AG10803 (cell line): ENCODE measurements around the gene ADAM12.

Experiments
- DNase-seq: peaks from one replicate; pipeline ENCODE4 v3.0.0; 2010; ENCODE audit warnings: low read depth
- H3K4me3 ChIP-seq: 2 replicates; pipeline ENCODE4 v1.5.1; 2011; ENCODE audit warnings: mild to moderate bottlenecking, low read length, control low read depth
- CTCF ChIP-seq: conservative IDR thresholded peaks from 2 replicates; pipeline ENCODE4 v1.5.1; 2011; ENCODE audit warnings: mild to moderate bottlenecking, low read length, control low read depth, inconsistent platforms

Gene ADAM12

DNA sequence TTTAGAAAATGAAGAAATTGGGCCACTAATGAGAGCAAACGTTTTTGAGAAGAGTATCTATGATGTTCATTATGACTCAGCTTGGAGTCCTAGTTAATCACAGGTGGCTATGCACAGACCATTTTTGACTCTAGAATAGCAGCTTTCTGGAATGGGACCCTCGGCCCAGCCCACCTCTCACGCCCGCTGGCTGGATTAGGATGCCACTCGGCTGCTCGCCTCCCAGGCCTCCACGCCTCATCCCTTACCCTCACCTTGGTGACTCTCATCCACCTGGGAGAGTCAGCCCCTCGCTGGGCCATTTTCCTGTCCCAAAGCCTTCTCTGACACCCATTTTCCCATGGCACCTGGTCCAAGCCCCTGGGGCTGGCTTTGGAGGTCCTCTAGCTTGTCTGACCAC, 173.6 kb downstream of the ADAM12 start:
- TF ChIP-seq CTCF, result no peak
- DNase-seq, result no peak
- H3K4me3 ChIP-seq, result no peak overlapping the region

DNA sequence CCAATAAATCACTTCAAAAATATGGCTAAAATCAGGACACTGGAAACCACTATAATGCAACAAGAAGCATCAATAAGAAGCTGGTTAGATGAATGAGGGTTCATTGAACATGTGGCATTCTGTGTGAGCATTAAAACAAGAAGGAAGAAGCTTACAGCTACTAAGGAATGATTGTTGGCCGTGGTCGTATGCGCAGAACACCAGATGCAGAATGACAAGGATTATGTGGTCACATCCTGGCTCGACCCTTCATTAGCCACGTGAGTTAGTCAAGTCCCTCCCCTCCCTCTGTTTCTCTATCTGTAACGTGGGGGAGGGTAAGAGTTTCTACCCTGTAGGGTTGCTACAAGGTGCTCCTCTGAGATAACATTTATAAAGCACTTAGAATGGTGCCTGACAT, 174.3 kb downstream of the ADAM12 start:
- DNase-seq, result peak; percentile 44
- no peak for TF ChIP-seq CTCF

GRCh38 chr10:126212738-126213137, 175.5 kb downstream of the ADAM12 start:
- no peak for TF ChIP-seq CTCF
- DNase-seq, result no peak
- no peak overlapping the region for H3K4me3 ChIP-seq

More for the DNA sequence above, 174.3 kb downstream of the ADAM12 start:
- no peak overlapping the region for H3K4me3 ChIP-seq

GRCh38 chr10:126210051-126210651, 178.1 kb downstream of the ADAM12 start:
- no peak overlapping the region for H3K4me3 ChIP-seq
- TF ChIP-seq CTCF, result no peak
- no peak for DNase-seq

DNA sequence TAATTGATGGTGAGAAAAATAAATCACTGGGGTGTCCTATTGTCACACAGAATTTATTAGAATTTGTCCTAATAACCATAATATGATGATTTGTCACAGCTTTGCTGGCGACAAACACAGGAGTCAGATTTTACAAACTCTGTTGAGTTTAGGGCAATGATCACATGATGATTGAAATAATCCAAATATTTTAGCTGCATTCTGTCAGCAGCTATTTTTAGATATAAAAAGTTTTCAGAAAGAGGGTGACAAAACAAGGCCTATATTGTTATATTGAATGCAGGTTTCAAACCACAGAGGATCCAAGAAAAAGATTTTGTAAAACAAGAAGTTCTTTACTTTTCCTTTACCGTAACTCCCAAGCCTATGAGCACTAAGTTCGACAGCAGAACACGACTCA, 178.8 kb downstream of the ADAM12 start:
- TF ChIP-seq CTCF, result no peak
- H3K4me3 ChIP-seq, result no peak overlapping the region
- no peak for DNase-seq

GRCh38 chr10:126208726-126209302, 179.5 kb downstream of the ADAM12 start:
- no peak for DNase-seq
- H3K4me3 ChIP-seq, result no peak overlapping the region
- no peak for TF ChIP-seq CTCF

GRCh38 chr10:126207851-126208250, 180.4 kb downstream of the ADAM12 start:
- no peak for TF ChIP-seq CTCF
- DNase-seq, result no peak

More at GRCh38 chr10:126207851-126208250, 180.4 kb downstream of the ADAM12 start:
- H3K4me3 ChIP-seq, result no peak overlapping the region
